BE2C (cell line): Measurements from ENCODE around the gene IL36A.

Experiments used
- DNase-seq: peaks from one replicate; pipeline ENCODE4 v3.0.0-alpha.2; 2020
- H3K27me3 ChIP-seq: fragments of 250-450 bp; sonication (Bioruptor Pico); 2 replicates; pipeline ENCODE4 v1.5.1; 2020; ENCODE audit warnings: mild to moderate bottlenecking
- H3K36me3 ChIP-seq: fragments of 250-450 bp; sonication (Bioruptor Pico); 2 replicates; pipeline ENCODE4 v1.5.1; 2020; ENCODE audit warnings: mild to moderate bottlenecking
- H3K4me1 ChIP-seq: fragments of 250-450 bp; sonication (Bioruptor Pico); 2 replicates; pipeline ENCODE4 v1.5.1; 2020
- H3K4me3 ChIP-seq: 2 replicates; pipeline ENCODE4 v1.5.1; 2011; ENCODE audit warnings: low read depth, low read length
- H3K9me3 ChIP-seq: fragments of 250-450 bp; sonication (Bioruptor Pico); 2 replicates; pipeline ENCODE4 v1.5.1; 2020
- TF ChIP-seq, protein P1 (sequence below): IDR thresholded peaks from 2 replicates; pipeline ENCODE4 v1.5.1; 2012; ENCODE audit warnings: mild to moderate bottlenecking, low read depth, low read length

The IL36A gene

DNA sequence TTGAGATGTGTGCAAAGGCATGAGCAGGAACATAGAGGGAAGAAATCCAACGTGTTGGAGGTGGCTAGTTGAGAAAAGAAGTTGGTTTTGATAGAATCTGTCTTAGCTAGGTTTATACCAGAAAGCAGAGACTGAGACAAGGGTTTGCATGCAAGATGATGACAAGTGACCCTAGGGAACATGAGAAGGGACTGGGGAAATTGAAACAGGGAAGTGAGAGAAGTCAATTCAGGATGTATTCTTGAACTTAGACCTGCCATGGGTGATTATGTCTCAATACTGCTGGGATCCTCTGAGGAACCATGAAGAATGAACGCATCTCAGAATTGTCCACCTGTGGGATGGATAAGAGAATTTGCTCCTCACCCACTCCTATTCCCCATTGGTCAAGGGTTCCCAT is 20.5 kb downstream of the IL36A start:
- TF ChIP-seq, protein P1, sequence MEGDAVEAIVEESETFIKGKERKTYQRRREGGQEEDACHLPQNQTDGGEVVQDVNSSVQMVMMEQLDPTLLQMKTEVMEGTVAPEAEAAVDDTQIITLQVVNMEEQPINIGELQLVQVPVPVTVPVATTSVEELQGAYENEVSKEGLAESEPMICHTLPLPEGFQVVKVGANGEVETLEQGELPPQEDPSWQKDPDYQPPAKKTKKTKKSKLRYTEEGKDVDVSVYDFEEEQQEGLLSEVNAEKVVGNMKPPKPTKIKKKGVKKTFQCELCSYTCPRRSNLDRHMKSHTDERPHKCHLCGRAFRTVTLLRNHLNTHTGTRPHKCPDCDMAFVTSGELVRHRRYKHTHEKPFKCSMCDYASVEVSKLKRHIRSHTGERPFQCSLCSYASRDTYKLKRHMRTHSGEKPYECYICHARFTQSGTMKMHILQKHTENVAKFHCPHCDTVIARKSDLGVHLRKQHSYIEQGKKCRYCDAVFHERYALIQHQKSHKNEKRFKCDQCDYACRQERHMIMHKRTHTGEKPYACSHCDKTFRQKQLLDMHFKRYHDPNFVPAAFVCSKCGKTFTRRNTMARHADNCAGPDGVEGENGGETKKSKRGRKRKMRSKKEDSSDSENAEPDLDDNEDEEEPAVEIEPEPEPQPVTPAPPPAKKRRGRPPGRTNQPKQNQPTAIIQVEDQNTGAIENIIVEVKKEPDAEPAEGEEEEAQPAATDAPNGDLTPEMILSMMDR = no peak
- Histone ChIP-seq H3K27me3 (no peaks in the 10 kb centered on the region), H3K4me1 (no peaks in the 10 kb centered on the region), H3K9me3 (no peaks in the 10 kb centered on the region), H3K4me3 (no peak overlapping the region), H3K36me3 (no peaks in the 10 kb centered on the region)
- DNase-seq = no peak

DNA sequence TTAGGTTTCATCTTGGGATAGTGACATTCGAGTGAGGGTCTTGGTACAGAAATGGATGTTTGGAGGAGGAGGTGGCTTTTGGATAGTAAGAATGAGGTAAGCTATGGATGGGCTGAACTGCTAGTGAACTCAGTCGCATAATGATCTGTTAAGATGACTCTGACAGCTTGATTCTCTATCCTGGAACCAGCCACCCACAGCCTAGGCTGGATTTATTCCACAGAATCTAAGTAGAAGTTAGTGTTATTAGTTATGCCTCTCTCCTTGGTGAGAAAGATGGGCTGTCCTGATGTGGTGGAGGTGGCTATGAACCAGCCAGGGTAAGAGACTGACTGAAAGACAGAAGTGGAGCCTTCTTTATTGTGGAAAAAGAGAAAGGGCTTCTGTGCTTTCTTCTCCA is 22.4 kb downstream of the IL36A start:
- DNase-seq = no peak
- H3K4me3 ChIP-seq = no peak overlapping the region
- TF ChIP-seq, protein P1 = no peak
- H3K36me3 ChIP-seq = no peaks in the 10 kb centered on the region
- H3K9me3 ChIP-seq = no peaks in the 10 kb centered on the region
- no peaks in the 10 kb centered on the region for H3K4me1 ChIP-seq
- no peaks in the 10 kb centered on the region for H3K27me3 ChIP-seq

DNA sequence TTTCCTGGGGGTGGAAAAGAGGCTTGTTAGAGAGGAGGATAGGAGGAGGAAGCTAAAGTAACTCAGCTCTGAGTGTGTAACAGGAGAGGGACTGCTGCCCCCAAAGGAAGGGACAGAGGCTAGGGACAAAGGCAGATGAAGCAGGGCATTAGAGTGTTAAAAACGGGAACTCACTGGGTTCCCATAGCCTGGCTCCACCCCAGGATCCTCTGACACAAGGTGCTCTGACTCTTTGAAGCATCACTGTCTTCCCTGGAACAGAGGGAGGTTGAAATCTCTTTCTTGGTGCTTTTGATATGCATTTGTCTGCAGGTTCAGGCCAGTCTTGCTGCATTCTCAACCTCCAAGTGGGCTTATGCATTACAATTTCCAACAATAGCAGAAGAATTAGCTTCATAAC is 22.9 kb downstream of the IL36A start:
- Histone ChIP-seq H3K36me3 (no peaks in the 10 kb centered on the region), H3K4me1 (no peaks in the 10 kb centered on the region), H3K27me3 (no peaks in the 10 kb centered on the region), H3K4me3 (no peak overlapping the region), H3K9me3 (no peaks in the 10 kb centered on the region)
- DNase-seq = no peak
- TF ChIP-seq, protein P1 = no peak

DNA sequence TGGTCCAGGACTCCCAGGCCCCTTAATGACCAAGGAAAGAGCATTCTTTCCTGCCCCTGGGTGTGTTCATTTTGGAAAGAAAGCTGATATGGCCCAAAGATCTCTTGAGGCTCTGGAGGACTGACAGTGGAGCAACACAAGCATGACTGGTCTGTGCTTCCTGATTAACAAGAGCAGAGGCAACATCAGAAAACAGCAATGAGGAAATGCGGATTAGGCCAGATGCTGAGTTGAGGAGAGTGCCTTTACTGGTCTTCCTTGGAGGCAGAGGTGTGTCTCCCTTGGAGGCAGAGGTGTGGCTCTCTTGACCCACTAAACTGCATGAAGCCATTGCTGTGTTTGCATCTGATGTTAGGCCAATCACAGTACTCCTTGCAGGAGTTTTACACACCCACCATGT is 27.5 kb downstream of the IL36A start:
- no peaks in the 10 kb centered on the region for H3K27me3 ChIP-seq
- TF ChIP-seq, protein P1 = no peak
- no peaks in the 10 kb centered on the region for H3K36me3 ChIP-seq
- no peaks in the 10 kb centered on the region for H3K4me1 ChIP-seq
- no peak overlapping the region for H3K4me3 ChIP-seq
- H3K9me3 ChIP-seq = no peaks in the 10 kb centered on the region
- no peak for DNase-seq

DNA sequence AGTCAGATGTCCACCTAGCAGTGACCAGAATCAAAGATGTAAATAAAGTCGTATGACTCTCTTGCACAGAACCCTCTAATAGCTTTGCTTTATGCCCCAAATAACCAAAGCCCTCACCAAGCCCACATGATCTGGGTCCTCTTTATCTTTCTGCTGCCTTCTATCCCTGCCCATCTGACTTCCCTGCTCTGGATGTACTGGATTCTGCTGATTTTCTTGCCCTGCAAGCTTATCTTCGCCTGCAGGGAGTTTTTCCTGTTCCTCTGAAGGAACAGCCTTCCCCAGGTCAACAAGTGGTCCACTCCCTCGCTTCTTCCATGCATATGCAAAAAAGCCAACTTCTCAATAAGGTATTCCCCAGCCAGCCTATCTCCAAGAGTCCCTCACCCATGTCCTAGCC is 28.8 kb downstream of the IL36A start:
- no peak for DNase-seq
- H3K4me3 ChIP-seq = no peak overlapping the region
- no peaks in the 10 kb centered on the region for H3K4me1 ChIP-seq
- no peaks in the 10 kb centered on the region for H3K27me3 ChIP-seq
- H3K9me3 ChIP-seq = no peaks in the 10 kb centered on the region
- H3K36me3 ChIP-seq = no peaks in the 10 kb centered on the region
- TF ChIP-seq, protein P1 = no peak

DNA sequence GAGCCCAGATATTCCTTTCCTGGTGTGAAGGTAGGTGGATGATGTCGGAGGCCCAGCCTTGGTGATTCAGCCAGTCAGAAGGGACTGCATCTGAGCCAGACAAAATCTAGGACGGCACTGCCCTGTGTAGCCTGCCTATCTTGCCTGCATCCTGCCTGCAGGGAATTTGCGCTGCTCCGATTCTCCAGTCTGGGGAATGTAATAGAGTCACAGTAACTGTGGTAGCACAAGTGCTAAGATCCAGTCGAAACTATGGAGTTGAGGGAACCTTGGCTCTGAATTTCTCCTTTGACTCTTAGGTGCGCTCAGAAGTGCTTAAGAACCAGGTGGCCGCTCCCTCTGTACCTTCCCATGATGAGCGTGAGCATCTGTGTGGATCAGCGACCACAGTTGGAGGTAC is 31.5 kb downstream of the IL36A start:
- H3K36me3 ChIP-seq = no peaks in the 10 kb centered on the region
- TF ChIP-seq, protein P1 = no peak
- no peak for DNase-seq
- no peak overlapping the region for H3K4me3 ChIP-seq
- no peaks in the 10 kb centered on the region for H3K27me3 ChIP-seq
- no peaks in the 10 kb centered on the region for H3K4me1 ChIP-seq
- H3K9me3 ChIP-seq = no peaks in the 10 kb centered on the region
